ENCODE measurements around the gene SLC25A11.
"Not testable (repeated sequence)": the region's sequence is repeated elsewhere in the genome, so short reads cannot be mapped to it uniquely, and the experiment has no call there.

Gene SLC25A11

GRCh38 chr17:4906642-4907041 is 33.2 kb downstream of the SLC25A11 start:
- H4K91ac ChIP-seq (ENCODE audit: low read length); H3K4ac ChIP-seq (ENCODE audit: low read depth in 1 of 2, low read length in 2 of 2); H2BK15ac ChIP-seq (ENCODE audit: low read depth, poor library complexity, severe bottlenecking); H3K9me3 ChIP-seq (ENCODE audit: control insufficient read depth, low read length); H2BK12ac ChIP-seq (ENCODE audit: low read length in 2 of 2); DNase-seq; H2AK5ac ChIP-seq (ENCODE audit: low read length, severe bottlenecking); H3K79me1 ChIP-seq (replicated peaks; ENCODE audit: low read length, poor library complexity, severe bottlenecking); H3K36me3 ChIP-seq (ENCODE audit: control insufficient read depth in 1 of 2, insufficient read depth in 2 of 2, low read depth in 1 of 2, low read length in 2 of 2); H2AFZ ChIP-seq (ENCODE audit: low read depth, low read length); H4K8ac ChIP-seq (ENCODE audit: low read length); H3K27ac ChIP-seq (ENCODE audit: low read length, poor library complexity, severe bottlenecking); H2BK5ac ChIP-seq (ENCODE audit: low read depth, low read length, poor library complexity, severe bottlenecking); H3K9ac ChIP-seq (ENCODE audit: low read length); H3K23ac ChIP-seq (ENCODE audit: low read length in 2 of 2); H2BK120ac ChIP-seq (ENCODE audit: low read depth, low read length); H3K18ac ChIP-seq (ENCODE audit: low read depth in 1 of 2, low read length in 2 of 2); H3K4me3 ChIP-seq (ENCODE audit: insufficient read depth in 1 of 2, low read depth in 1 of 2, low read length in 2 of 2); H3K14ac ChIP-seq (ENCODE audit: low read length in 2 of 2); H3K4me2 ChIP-seq (ENCODE audit: low read length, poor library complexity, severe bottlenecking): not testable (repeated sequence)
- Histone ChIP-seq H3K27me3 (ENCODE audit: control insufficient read depth in 1 of 2, insufficient read depth in 1 of 2, low read length in 2 of 2) (peaks cover 3 to 29% of the 10 kb centered on the region in 2 experiments), H3K4me1 (ENCODE audit: control insufficient read depth, insufficient read depth, low read depth, low read length) (peaks cover 14% of the 10 kb centered on the region)

GRCh38 chr17:4903051-4903818 is 36.6 kb downstream of the SLC25A11 start, which contains the start of gene CHRNE:
Gene CHRNE (minus strand): TSS chr17:4903098. CDS start chr17:4903063, 35 bp downstream.
- Histone ChIP-seq H3K9ac (ENCODE audit: low read length) (no peak within 1 kb of the TSS), H3K27ac (ENCODE audit: low read length, poor library complexity, severe bottlenecking) (no peak within 1 kb of the TSS), H3K23ac (ENCODE audit: low read length in 2 of 2) (no peak within 1 kb of the TSS), H3K18ac (ENCODE audit: low read depth in 1 of 2, low read length in 2 of 2) (no peak within 1 kb of the TSS), H2BK15ac (ENCODE audit: low read depth, poor library complexity, severe bottlenecking) (no peak within 1 kb of the TSS), H3K27me3 (ENCODE audit: control insufficient read depth in 1 of 2, insufficient read depth in 1 of 2, low read length in 2 of 2) (peaks cover 3 to 42% of the 10 kb centered on the region in 2 experiments), H4K91ac (ENCODE audit: low read length) (no peak within 1 kb of the TSS), H2AK5ac (ENCODE audit: low read length, severe bottlenecking) (no peak within 1 kb of the TSS), H2AFZ (ENCODE audit: low read depth, low read length) (no peak within 1 kb of the TSS), H3K9me3 (ENCODE audit: control insufficient read depth, low read length) (no peaks in the 10 kb centered on the region), H3K4me2 (ENCODE audit: low read length, poor library complexity, severe bottlenecking) (no peak within 1 kb of the TSS), H3K36me3 (ENCODE audit: control insufficient read depth in 1 of 2, insufficient read depth in 2 of 2, low read depth in 1 of 2, low read length in 2 of 2) (peaks cover 0 to 40% of the 10 kb centered on the region in 2 experiments), H3K79me1 (replicated peaks; ENCODE audit: low read length, poor library complexity, severe bottlenecking) (no peaks in the 10 kb centered on the region), H2BK5ac (ENCODE audit: low read depth, low read length, poor library complexity, severe bottlenecking) (no peak within 1 kb of the TSS), H2BK120ac (ENCODE audit: low read depth, low read length) (no peak within 1 kb of the TSS), H3K4ac (ENCODE audit: low read depth in 1 of 2, low read length in 2 of 2) (no peak within 1 kb of the TSS), H2BK12ac (ENCODE audit: low read length in 2 of 2) (no peak within 1 kb of the TSS), H3K4me1 (ENCODE audit: control insufficient read depth, insufficient read depth, low read depth, low read length) (peaks cover 2% of the 10 kb centered on the region), H3K14ac (ENCODE audit: low read length in 2 of 2) (no peak within 1 kb of the TSS), H4K8ac (ENCODE audit: low read length) (no peak within 1 kb of the TSS), H3K4me3 (ENCODE audit: insufficient read depth in 1 of 2, low read depth in 1 of 2, low read length in 2 of 2) (no peak within 1 kb of the TSS)
- 48% methylated on average over 10 of the region's 10 CpGs for WGBS
- DNase-seq = peak; percentile 81

- H2AK5ac ChIP-seq (ENCODE audit: low read length, severe bottlenecking) = no peak overlapping the region
- H2BK120ac ChIP-seq (ENCODE audit: low read depth, low read length) = no peak overlapping the region
- H4K91ac ChIP-seq (ENCODE audit: low read length) = no peak overlapping the region
- H3K4me2 ChIP-seq (ENCODE audit: low read length, poor library complexity, severe bottlenecking) = no peak overlapping the region
- no peak overlapping the region for H3K9ac ChIP-seq (ENCODE audit: low read length)
- no peaks in the 10 kb centered on the region for H3K4me1 ChIP-seq (ENCODE audit: control insufficient read depth, insufficient read depth, low read depth, low read length)
- WGBS = 81% methylated on average over 8 of the region's 8 CpGs
- H3K23ac ChIP-seq (ENCODE audit: low read length in 2 of 2) = no peak overlapping the region
- H2AFZ ChIP-seq (ENCODE audit: low read depth, low read length) = no peak overlapping the region
- H3K18ac ChIP-seq (ENCODE audit: low read depth in 1 of 2, low read length in 2 of 2) = no peak overlapping the region
- H4K8ac ChIP-seq (ENCODE audit: low read length) = no peak overlapping the region
- no peak overlapping the region for H3K14ac ChIP-seq (ENCODE audit: low read length in 2 of 2)
- no peak overlapping the region for H3K4me3 ChIP-seq (ENCODE audit: insufficient read depth in 1 of 2, low read depth in 1 of 2, low read length in 2 of 2)
- no peak overlapping the region for H3K27ac ChIP-seq (ENCODE audit: low read length, poor library complexity, severe bottlenecking)
- H3K4ac ChIP-seq (ENCODE audit: low read depth in 1 of 2, low read length in 2 of 2) = no peak overlapping the region
- no peak overlapping the region for H2BK12ac ChIP-seq (ENCODE audit: low read length in 2 of 2)
- H3K27me3 ChIP-seq (ENCODE audit: control insufficient read depth in 1 of 2, insufficient read depth in 1 of 2, low read length in 2 of 2) = peaks cover 3 to 42% of the 10 kb centered on the region in 2 experiments
- no peaks in the 10 kb centered on the region for H3K79me1 ChIP-seq (replicated peaks; ENCODE audit: low read length, poor library complexity, severe bottlenecking)
- no peak for DNase-seq
- H2BK15ac ChIP-seq (ENCODE audit: low read depth, poor library complexity, severe bottlenecking) = no peak overlapping the region
- H3K36me3 ChIP-seq (ENCODE audit: control insufficient read depth in 1 of 2, insufficient read depth in 2 of 2, low read depth in 1 of 2, low read length in 2 of 2) = peaks cover under 1 to 47% of the 10 kb centered on the region in 2 experiments
- no peaks in the 10 kb centered on the region for H3K9me3 ChIP-seq (ENCODE audit: control insufficient read depth, low read length)
- H2BK5ac ChIP-seq (ENCODE audit: low read depth, low read length, poor library complexity, severe bottlenecking) = no peak overlapping the region
These were observed 37.3 kb downstream of the SLC25A11 start for GRCh38 chr17:4902540-4902939.

GRCh38 chr17:4901648-4902344 is 38.0 kb downstream of the SLC25A11 start:
- H2BK12ac ChIP-seq (ENCODE audit: low read length in 2 of 2) = no peak overlapping the region
- no peak overlapping the region for H3K4me2 ChIP-seq (ENCODE audit: low read length, poor library complexity, severe bottlenecking)
- no peak for DNase-seq
- no peak overlapping the region for H3K14ac ChIP-seq (ENCODE audit: low read length in 2 of 2)
- no peak overlapping the region for H3K4ac ChIP-seq (ENCODE audit: low read depth in 1 of 2, low read length in 2 of 2)
- no peak overlapping the region for H3K23ac ChIP-seq (ENCODE audit: low read length in 2 of 2)
- H2AFZ ChIP-seq (ENCODE audit: low read depth, low read length) = no peak overlapping the region
- no peaks in the 10 kb centered on the region for H3K79me1 ChIP-seq (replicated peaks; ENCODE audit: low read length, poor library complexity, severe bottlenecking)
- H2AK5ac ChIP-seq (ENCODE audit: low read length, severe bottlenecking) = no peak overlapping the region
- H3K36me3 ChIP-seq (ENCODE audit: control insufficient read depth in 1 of 2, insufficient read depth in 2 of 2, low read depth in 1 of 2, low read length in 2 of 2) = peaks cover 8 to 55% of the 10 kb centered on the region in 2 experiments
- no peak overlapping the region for H4K8ac ChIP-seq (ENCODE audit: low read length)
- no peak overlapping the region for H3K27ac ChIP-seq (ENCODE audit: low read length, poor library complexity, severe bottlenecking)
- H2BK15ac ChIP-seq (ENCODE audit: low read depth, poor library complexity, severe bottlenecking) = no peak overlapping the region
- no peak overlapping the region for H2BK5ac ChIP-seq (ENCODE audit: low read depth, low read length, poor library complexity, severe bottlenecking)
- no peak overlapping the region for H3K9ac ChIP-seq (ENCODE audit: low read length)
- H4K91ac ChIP-seq (ENCODE audit: low read length) = no peak overlapping the region
- WGBS = 84% methylated on average over 45 of the region's 48 CpGs
- no peak overlapping the region for H3K4me3 ChIP-seq (ENCODE audit: insufficient read depth in 1 of 2, low read depth in 1 of 2, low read length in 2 of 2)
- no peaks in the 10 kb centered on the region for H3K9me3 ChIP-seq (ENCODE audit: control insufficient read depth, low read length)
- no peak overlapping the region for H3K18ac ChIP-seq (ENCODE audit: low read depth in 1 of 2, low read length in 2 of 2)
- peaks cover 3 to 42% of the 10 kb centered on the region in 2 experiments for H3K27me3 ChIP-seq (ENCODE audit: control insufficient read depth in 1 of 2, insufficient read depth in 1 of 2, low read length in 2 of 2)
- no peaks in the 10 kb centered on the region for H3K4me1 ChIP-seq (ENCODE audit: control insufficient read depth, insufficient read depth, low read depth, low read length)
- no peak overlapping the region for H2BK120ac ChIP-seq (ENCODE audit: low read depth, low read length)

Data from mesenchymal stem cell (in vitro differentiated cells and primary cell).